ENCODE data around the gene FBN1.

DNA sequence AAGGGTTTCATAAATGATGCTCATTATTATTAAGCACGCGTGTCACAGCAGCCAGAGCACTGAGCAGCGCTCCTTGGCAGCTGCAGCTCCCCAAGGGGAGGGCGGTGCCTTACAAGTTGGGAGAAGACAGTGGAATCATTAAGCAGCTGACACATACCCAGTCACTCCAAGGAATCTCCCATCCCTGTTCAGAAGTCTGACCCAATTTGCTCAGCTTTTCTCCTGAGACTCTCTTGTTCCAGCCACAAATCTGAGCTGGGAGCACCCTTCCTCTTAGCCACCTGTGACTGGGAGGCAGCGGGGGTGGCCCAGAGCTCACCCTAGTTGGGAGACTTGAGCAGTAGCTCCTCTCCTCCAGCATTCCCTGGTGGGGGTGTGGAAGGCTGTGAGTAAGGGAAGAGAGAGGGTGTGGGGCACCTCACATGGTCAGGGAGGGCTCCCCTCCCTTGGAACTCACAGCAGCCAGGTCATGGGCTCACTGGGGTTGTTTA, 249.9 kb downstream of the FBN1 start:
- TF ChIP-seq EZH2 (IDR thresholded peaks at IDR 0.05) (no peak), POLR2AphosphoS5 (IDR thresholded peaks at IDR 0.05; ENCODE audit: borderline replicate concordance, low read depth, low read length) (no peak), FOXP2 (optimal IDR thresholded peaks at IDR 0.05; ENCODE audit: control extremely low read depth, extremely low read length, insufficient read depth) (no peak)
